Colonic mucosa (tissue), 4 donors: ENCODE data around the gene BICD1. TPM values are rescaled to one million over a fixed set of nuclear protein-coding genes. Genes with fewer than 3 reads are reported as not detected.
"Not testable (repeated sequence)": the region's sequence is repeated elsewhere in the genome, so short reads cannot be mapped to it uniquely, and the experiment has no call there.

Experiments used
- DNase-seq: peaks from one replicate; pipeline ENCODE4 v3.0.0-alpha.2; 2020
- H3K27ac ChIP-seq: fragments of 200-600 bp; one replicate; pipeline ENCODE4 v1.8.0; 2021
- H3K27me3 ChIP-seq: fragments of 200-600 bp; one replicate; pipeline ENCODE4 v1.8.0; 2021
- H3K36me3 ChIP-seq: fragments of 200-600 bp; one replicate; pipeline ENCODE4 v1.8.0; 2021
- H3K4me1 ChIP-seq: fragments of 200-600 bp; one replicate; pipeline ENCODE4 v1.8.0; 2021; ENCODE audit warnings: mild to moderate bottlenecking
- H3K4me3 ChIP-seq: fragments of 200-600 bp; one replicate; pipeline ENCODE4 v1.8.0; 2021
- H3K9ac ChIP-seq, 2 donors: one replicate each; pipeline ENCODE4 v1.7.0; 2013; ENCODE audit warnings: control low read depth in 2 of 2, low read depth in 2 of 2, low read length in 2 of 2
- H3K9me3 ChIP-seq: fragments of 200-600 bp; one replicate; pipeline ENCODE4 v1.8.0; 2021
- CTCF ChIP-seq: fragments of 200-600 bp; IDR thresholded peaks from one replicate; pipeline ENCODE4 v1.8.0; 2022; ENCODE audit warnings: antibody characterized with exemption, mild to moderate bottlenecking
- intact Hi-C: fragments of 100-400 bp; cut with DNase I; formaldehyde crosslinking; loops from one replicate; pipeline ENCODE4 v1.14.1; 2022
- total RNA-seq, 2 donors: library from RNA; stranded (reverse); fragmentation: NEBNext Ultra II Directional in 1 of 2; extraction: Animal tissue kit (Norgen Biotek cat#: 25700) in 1 of 2; gene quantifications; one replicate each; pipeline ENCODE4 v1.2.1, GENCODE V29; 2021
- donor health status: healthy.
- donor health status: DM: no; HTN: no; CAD: no.
- donor health status: DM: no; HTN: no; CAD: no.

BICD1 gene
- total RNA-seq, 2 donors from 2014 or later = 4.2 to 5.8 TPM

GRCh38 chr12:32217354-32218310, 111.0 kb downstream of the BICD1 start:
- Histone ChIP-seq H3K27ac (no peak overlapping the region), H3K36me3 (no peaks in the 10 kb centered on the region), H3K9me3 (no peaks in the 10 kb centered on the region), H3K27me3 (no peaks in the 10 kb centered on the region), H3K4me1 (no peaks in the 10 kb centered on the region), H3K9ac (no peak overlapping the region), H3K4me3 (no peak overlapping the region)
- DNase-seq = no peak
- intact Hi-C loops = no loop called here
- no peak for TF ChIP-seq CTCF

GRCh38 chr12:32223941-32224340, 117.3 kb downstream of the BICD1 start:
- DNase-seq = no peak
- Histone ChIP-seq H3K4me3 (no peak overlapping the region), H3K4me1 (no peaks in the 10 kb centered on the region), H3K27ac (no peak overlapping the region), H3K27me3 (no peaks in the 10 kb centered on the region), H3K9me3 (no peaks in the 10 kb centered on the region), H3K9ac (no peak overlapping the region), H3K36me3 (no peaks in the 10 kb centered on the region)
- TF ChIP-seq CTCF = no peak
- intact Hi-C loops = no loop called here

- H3K9ac ChIP-seq = no peak overlapping the region
- H3K4me1 ChIP-seq = no peaks in the 10 kb centered on the region
- H3K9me3 ChIP-seq = no peaks in the 10 kb centered on the region
- H3K4me3 ChIP-seq = no peak overlapping the region
- DNase-seq = no peak
- H3K27me3 ChIP-seq = no peaks in the 10 kb centered on the region
- H3K27ac ChIP-seq = no peak overlapping the region
- H3K36me3 ChIP-seq = no peaks in the 10 kb centered on the region
- no peak for TF ChIP-seq CTCF
- intact Hi-C loops = no loop called here
Observed at GRCh38 chr12:32226768-32227167, 120.1 kb downstream of the BICD1 start.

GRCh38 chr12:32229971-32230612, 123.4 kb downstream of the BICD1 start:
- no peak overlapping the region for H3K9ac ChIP-seq
- intact Hi-C loops = no loop called here
- DNase-seq = no peak
- no peaks in the 10 kb centered on the region for H3K9me3 ChIP-seq
- no peaks in the 10 kb centered on the region for H3K27me3 ChIP-seq
- H3K4me3 ChIP-seq = no peak overlapping the region
- no peaks in the 10 kb centered on the region for H3K4me1 ChIP-seq
- no peak overlapping the region for H3K27ac ChIP-seq
- no peak for TF ChIP-seq CTCF
- no peaks in the 10 kb centered on the region for H3K36me3 ChIP-seq

- H3K36me3 ChIP-seq = no peaks in the 10 kb centered on the region
- H3K27ac ChIP-seq = no peak overlapping the region
- no peak overlapping the region for H3K4me3 ChIP-seq
- intact Hi-C loops = no loop called here
- no peak overlapping the region for H3K9ac ChIP-seq
- no peak for DNase-seq
- no peaks in the 10 kb centered on the region for H3K9me3 ChIP-seq
- no peaks in the 10 kb centered on the region for H3K4me1 ChIP-seq
- TF ChIP-seq CTCF = no peak
- H3K27me3 ChIP-seq = no peaks in the 10 kb centered on the region
Observed at GRCh38 chr12:32230613-32230993, 124.0 kb downstream of the BICD1 start.

- H3K27ac ChIP-seq, DNase-seq, H3K4me3 ChIP-seq, H3K36me3 ChIP-seq, H3K9me3 ChIP-seq, H3K4me1 ChIP-seq, H3K9ac ChIP-seq, H3K27me3 ChIP-seq, intact Hi-C loops: not testable (repeated sequence)
Observed at GRCh38 chr12:32231361-32231760, 124.7 kb downstream of the BICD1 start.
